TTC549 (cell line): ENCODE results near the gene MFGE8.

Experiments
- FAIRE-seq: peaks from 2 replicates; lab custom pipeline; 2012; peaks lifted over from hg19 to GRCh38; lab: Jason Lieb, UNC

MFGE8 gene

DNA sequence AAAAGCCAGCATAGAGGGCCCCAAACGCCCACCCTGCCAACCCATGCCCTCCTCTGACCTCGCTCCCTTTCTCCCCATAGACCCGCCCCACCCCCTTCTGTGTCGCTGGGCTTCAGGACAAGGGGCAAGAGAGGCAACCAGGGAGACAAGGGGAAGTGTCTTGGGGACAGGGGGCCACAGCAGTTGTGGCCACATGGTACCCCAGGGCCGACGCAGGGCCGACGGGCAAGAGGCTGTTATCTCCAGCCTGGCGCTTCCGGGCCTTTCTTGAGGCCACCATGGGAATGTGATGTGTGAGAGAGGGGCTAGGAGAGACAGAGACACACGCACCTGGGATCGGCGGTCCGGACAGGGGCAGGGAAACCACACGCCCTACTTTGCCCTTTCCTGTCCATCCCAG is 14.4 kb downstream of the MFGE8 start:
- no peak for FAIRE-seq

DNA sequence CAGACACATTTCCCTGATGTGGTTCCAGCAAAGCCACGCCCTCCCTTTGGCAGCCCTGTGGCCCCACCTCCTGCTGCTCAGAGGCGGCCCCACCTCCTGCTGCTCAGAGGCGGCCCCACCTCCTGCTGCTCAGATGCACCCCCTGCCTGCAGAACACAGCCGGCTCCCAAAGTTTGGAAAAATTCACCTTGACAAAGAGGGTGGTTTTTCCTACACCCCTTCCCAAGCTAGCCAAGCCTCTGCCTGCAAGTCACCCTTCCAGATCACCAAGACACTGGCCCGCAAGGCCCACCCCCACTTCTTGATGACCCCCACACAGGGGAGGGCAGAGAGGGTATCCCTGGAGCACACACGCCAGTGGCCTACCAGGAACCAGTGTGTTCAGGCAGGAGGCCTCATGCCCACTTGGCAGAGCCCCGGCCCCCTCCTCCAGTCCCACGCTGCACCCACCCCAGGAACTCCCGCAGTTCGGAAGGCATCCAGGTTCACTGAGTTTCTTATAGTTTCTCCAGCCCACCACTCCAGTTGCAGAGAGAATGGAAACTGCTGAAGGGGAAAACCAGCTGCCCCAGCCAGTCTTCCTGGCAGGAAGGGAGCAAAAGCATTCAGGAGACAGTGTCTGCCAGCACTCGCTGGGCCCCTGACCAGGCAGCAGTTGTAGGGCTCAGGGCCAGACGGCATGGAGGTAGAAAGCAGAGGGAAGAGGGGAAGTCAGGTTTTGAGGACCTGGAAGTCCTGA is 15.6 kb downstream of the MFGE8 start:
- FAIRE-seq: no peak

DNA sequence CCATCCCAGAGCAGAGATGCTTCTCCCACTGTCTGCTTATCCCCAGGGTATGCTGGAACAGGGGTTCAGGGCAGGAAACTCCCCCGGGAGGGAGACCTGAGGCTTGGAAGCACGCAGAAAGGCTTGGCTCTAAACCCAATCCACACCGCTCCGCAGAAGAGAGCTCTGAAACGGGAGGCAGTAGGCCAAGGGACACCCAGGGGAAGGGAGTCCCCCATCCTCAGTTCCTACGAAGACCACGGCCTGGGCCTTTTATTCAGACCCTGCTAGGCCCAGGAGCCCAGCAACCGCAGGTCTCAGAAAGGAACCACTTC is 16.1 kb downstream of the MFGE8 start:
- no peak for FAIRE-seq

DNA sequence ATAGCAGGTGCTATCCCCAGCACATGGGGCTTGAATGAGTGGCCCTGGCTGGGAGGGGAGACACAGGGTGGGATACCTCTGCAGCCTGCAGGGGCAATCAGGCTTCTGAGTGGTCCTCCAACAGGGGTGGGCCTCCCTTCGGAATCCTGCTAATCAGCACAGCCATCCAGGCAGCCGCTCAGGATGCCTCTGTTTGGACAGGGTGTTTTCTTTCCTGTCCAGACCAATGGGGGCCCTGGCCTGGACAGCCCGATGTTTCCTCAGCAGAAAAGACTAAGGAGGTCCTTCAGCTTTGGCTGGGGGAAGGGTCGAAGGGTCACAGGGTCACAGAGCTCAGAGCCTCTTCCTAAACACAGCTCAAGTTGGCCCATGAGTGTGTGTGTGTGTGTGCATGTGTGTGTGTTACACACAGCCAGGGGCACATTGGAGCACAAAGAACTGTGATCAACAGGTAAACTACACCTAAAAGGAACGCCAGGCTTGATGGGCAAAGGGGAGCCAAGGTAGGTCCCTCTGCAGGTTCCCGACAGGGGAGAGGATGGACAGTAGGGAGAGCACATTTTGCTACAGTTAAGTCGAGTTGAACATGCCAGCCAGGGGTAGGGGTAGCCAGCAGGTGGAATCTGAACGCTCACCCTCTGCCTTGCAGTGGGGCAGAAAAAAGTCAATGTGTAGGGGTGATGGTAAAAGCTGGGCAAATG is 16.7 kb downstream of the MFGE8 start:
- no peak for FAIRE-seq

DNA sequence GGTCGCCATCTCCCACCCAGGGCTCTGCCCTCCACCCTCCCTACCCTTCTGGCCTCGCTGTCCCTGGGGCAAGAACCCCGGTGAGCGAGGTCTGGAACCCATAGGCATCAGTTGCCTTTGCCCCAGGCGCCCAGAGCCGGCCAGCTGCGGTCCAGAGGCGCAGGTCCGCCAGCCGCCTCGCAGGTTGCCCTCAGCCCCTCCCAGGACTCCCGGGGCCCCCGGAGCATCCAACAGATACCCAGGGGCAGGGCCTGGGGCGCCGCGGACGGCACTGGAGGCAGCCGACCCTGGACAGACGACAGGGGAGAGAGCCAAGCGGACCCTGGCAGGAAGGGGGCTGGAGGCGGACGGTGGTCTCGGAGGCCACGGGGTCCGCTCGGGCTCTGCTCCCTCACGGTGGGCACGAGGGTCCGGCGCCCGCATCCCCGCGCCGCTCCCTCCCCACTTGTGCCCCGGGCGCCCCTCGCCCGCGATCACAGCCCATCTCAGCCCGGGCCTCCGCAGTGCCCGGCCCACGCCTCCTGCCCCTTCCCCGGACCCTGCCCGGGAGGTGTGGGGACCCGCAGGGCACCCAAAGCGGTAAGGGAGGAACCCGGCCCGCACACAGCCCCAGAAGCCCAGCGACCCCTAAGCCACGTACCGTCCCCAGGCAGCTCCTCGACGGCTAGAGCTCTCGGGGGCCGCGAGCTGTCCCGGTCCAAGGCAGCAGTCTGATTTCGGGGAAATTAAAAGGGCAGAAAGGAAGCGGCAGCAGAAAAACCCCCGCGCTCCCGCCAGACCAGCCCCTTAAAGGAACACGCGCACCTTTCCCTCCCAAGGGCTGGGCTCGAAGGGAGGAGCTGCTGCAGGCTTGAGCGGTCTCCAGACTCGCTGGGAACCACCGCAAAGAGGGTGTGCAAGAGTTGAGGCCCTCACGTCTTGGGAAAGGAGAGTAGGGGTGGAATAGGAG is 18.1 kb downstream of the MFGE8 start, which contains the start of gene HAPLN3:
TSS of gene HAPLN3 (minus strand) at position 726 of the 949 bp plus-strand sequence. CDS start 8,246 bp downstream, outside the sequence.
- no peak for FAIRE-seq

DNA sequence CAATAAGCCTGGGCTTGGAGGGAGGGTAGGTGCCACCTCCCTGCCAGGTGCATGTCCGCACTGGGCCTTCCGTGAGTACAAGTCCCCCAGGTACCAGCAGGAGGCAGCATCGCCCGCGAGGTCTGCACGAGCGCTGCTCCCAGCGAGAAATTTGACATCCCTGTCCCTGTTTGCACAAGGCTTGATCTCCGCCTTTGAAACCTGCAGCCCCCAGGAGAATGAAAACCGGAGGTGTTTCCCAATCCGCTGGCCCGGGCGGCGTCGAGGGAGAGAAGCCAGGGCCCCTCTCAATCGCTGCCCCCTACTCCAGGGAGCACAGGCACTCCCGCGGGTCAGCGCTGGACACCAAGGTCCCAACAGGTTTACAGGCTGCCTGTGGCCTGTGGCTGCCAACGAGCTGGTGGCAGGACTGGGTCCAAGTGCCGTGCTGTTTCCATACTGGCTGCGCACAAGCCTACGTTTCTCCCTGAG is 18.8 kb downstream of the MFGE8 start:
- no peak for FAIRE-seq

DNA sequence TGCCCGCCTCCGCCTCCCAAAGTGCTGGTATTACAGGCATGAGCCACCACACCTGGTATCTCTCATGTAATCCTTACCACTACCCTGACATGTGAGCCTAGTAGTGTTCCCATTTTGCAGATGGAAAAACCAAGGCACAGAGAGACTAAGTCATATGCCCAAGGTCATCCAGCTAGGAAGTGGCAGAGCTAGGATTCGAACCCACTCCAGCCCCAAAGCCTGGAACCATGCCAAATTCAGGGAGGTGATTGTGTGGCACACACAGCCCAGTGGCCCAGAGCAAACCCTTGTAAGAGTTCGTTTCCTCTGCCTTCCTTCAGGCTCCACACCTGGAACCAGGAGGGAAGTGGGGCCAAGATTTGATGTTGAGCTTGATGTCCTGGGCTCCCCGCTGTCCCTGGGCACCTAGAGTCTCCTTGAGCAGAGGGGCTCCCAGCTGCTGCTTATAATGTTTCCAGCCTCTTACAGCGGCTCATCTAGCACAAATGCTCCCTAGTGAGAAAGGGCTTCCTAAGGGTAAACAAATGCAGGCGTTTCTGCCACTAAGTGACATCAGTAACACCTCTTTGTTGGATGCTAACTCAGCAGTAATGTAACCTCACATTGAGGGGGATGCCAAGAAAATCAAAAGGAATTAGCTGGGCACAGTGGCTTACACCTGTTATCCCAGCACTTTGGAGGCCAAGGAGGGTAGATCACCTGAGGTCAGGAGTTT is 21.5 kb downstream of the MFGE8 start:
- FAIRE-seq: no peak

DNA sequence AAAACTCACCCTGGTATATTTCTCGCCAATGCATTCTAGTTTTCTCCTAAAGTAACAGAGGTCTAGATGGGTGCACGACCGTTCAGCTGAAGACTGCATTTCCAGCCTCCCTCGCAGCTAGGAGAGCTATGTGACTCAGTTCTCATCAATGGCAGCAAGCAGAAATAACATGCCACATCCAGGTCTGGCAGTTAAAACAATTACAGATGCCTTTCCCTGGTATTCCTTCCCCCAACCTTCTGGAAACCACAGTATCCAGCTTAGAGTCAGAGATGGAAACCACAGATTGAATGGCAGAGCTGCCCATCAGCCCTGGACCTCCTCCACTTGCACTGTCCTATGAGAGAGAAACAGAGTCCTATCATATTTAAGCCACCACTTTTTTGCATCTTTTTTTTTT is 22.7 kb downstream of the MFGE8 start:
- FAIRE-seq: no peak

DNA sequence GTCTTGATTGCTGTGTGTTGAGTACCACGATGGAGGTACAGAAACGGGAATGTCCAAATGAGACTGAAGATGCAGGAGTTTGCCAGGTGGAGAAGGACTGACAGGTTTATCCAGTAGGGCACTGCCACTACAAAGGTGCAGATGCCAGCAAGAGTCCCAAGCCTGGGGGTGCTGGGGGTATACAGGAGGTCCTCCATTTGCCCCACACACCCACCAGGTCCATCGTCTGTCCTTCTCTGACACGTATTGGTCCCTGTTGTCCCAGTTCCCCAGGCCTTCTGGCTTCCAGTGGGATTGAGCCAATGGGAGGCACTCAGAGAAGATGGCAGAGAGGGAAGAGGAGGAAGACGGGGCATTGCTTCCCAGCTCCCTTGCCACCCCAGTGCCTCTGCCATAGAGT is 24.5 kb downstream of the MFGE8 start:
- FAIRE-seq: no peak

DNA sequence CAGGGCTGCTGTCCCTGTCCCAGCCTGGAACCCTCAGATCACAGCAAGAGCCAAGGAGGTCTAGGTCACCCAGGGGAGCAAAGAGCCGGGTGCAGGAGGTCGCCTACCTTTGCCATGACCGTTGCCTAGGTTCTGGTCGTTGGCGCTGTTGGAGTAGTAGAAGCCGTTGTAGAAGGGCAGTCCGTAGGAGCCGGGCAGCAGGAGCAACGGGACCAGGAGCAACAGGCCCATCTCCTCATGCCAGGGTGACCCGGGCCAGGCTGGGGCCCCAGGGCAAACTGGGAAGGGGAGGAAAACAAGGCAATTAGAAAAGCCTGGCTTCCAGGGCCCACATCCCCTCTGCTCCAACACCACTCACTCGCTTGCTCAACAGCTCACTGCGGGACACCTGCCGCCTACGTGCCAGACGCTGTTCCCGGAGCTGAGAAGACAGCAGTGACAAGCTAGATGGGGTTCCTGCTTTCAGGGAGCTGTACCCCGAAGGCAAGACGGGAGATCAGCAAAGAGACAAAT is 26.1 kb downstream of the MFGE8 start:
- no peak for FAIRE-seq

DNA sequence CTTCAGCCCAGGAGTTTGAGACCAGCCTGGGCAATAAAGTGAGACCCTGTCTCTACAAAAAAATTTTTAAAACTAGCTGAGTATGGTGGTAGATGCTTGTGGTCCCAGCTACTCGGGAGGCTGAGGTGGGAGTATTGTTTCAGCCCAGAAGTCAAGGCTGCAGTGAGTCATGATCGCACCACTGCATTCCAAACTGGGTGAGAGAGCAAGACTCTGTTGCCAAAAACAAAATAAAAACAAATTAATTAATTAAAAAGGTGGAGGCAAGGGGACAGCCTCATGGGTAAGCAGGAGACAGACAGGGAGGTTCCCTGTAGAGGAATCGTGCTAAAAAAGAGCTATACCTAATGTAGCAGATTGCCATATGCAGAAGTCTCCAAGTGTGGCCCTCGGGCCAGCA is 30.4 kb downstream of the MFGE8 start:
- no peak for FAIRE-seq

DNA sequence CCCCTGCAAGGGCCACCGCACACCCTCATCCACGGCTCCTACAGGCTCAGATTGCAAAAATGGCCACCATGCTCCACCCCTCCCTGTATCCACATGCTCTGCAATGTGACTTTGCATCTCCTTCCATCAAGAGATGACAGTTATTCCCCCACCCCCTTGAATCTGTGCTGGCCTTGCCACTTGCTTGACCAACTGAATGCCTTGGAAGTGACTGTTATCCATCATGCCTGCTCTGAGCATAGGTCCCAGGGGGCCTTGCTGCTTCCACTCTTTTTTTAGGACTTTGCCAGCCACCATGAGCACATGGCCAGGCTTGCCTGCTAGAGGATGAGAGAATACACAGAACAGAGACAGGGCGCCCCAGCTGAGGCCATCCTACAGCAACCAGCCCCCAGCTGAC is 31.4 kb downstream of the MFGE8 start:
- FAIRE-seq: no peak

DNA sequence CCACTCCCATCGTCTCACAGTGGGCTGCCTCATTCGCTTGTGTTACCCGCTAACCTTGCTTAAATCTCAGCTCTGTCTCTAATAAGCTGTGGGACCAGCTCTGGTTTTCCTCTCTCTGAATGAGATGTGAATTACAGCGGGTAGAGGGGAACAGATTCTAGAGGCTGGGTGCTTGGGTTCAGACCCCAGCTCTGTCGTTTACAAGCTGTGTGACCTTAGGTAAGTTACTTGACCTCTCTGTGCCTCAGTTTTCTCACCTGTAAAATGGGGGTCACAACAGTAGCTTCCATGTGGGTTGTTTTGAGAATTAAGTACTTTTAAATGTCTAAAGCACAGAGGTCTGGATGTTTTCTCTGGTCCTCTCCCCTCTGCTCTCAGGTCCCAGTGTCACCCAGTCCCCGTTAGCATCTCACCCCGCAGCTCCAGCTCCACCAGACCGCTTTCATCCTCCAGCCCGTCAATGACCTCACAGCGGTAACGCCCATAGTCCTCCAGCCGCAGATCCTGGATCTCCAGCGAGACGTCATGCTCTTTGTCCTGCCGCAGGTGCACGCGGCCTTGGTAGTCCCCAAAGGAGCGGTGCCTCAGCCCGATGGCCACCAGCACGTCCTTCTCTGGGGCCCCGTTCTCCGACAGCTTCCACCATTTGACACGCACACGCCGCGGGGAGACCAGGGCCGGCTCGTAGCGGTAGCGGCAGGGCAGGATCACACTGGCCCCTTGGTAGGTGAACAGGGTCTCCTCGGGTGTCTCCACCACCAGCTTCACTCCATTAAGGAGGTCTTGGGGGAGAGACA is 32.0 kb downstream of the MFGE8 start:
- FAIRE-seq: no peak

DNA sequence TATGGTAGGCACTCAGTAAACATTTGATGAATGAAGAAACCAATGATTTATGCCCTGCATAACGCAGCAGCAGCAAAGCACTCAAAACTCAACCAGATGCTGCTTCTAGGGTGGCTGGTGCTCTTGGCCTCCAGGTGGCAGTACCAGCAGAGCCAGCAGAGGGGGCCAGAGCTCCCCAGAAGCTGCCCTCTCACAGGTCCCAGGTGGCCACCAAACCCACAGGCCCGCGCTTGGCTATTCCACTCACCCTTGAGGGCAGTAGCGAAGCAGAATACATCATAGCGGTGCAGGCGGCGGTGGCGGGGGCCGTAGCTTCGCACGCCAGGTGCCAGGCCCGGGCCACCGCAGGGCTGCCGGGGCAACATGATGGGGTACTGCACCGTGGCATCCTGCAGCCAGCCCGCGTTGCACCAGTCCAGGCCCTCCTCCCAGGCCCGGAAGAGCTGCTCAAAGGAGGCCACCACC is 34.4 kb downstream of the MFGE8 start:
- no peak for FAIRE-seq

DNA sequence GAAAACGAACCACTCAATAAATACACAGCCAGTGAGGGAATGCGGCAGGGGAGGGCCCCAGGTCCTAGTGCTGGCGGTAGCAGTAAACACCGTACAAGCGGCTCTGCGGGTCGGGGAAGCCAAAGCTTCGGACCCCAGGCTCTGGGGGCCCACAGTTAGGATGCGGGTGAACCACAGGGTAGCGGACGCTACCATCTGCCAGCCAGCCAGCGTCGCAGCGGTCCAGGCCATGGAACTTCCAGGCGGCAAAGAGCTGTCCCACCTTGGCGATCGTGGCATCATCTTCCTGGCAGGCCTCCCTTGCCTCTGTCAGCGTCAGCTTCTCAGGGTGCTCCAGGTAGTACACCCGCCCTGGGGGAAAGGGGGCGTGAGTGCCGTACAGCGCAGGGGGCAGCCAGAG is 35.3 kb downstream of the MFGE8 start:
- FAIRE-seq: no peak

DNA sequence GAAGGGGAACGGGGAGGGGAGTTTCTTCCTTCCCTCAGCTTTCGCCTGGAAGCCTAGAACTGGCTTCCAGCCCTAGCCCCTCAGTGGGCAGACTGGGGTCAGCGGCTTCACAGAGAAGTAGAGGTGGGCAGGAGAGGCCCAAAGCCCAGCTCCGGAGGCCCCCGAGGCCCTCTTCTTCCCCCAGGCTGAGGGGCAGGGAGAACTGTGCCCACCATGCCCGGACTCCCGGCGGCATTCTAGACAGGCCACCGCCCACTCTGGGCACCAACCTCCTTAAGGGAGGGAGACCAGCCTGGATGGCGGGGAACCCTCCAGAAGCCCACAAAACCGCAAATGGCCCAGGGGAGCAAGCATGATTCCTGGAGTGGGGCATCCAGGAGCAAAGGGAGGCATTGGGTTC is 35.8 kb downstream of the MFGE8 start:
- no peak for FAIRE-seq

DNA sequence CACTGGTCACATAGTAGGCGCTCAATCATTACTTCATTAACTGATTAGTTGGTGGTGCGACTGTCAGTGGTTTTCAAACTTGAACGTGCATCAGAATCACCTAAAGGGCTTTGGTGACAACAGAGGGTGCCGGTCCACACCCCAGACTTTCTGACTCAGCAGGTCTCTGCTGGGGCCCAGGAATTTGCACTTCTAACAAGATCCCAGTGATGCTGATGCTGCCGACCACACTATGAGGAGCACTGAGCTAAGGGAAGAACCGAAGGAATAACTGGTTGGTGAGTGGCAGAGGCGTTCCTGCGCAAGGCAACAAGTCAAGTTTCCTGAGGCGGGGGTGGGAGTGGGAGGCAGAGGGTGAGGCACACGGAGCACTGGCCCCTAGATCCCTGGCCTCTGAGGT is 36.6 kb downstream of the MFGE8 start:
- FAIRE-seq: no peak

DNA sequence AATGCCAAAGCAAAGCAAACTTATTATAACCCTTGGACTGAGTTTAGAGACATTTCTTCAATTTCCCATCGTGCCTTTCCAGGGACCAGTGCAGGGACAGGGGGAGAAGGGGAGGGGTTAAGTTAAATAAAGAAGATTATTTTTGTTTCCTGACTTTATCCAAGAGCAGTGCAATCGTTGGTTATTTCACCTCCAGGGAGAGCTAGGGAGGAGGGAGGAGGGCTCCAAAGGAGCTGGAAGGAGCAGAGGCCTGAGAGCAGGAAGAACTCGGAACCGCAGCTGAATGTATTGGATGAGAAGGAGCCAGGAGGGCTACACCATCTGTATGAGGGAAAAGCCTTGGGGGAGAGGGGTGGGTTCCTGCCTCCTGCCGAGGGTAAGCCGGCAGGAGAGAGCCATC is 38.5 kb downstream of the MFGE8 start:
- no peak for FAIRE-seq

DNA sequence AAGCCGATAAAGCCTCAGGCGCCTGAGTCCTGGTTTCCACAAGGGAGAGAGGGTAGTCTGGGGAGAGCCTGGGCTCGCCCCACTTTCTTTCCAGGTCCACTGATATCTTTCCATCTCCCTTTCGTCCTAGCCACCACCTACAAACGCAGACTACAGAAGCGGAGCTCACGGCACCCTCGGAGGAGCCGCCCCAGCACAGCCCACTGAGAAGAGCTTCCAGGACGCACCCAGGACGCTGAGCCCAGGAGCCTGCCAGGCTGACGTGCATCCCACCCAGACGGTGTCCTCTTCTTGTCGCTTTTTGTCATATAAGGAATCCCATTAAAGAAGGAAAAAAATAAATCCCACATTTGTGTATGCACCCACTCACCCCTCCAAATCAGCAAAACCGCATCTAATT is 38.9 kb downstream of the MFGE8 start:
- no peak for FAIRE-seq

DNA sequence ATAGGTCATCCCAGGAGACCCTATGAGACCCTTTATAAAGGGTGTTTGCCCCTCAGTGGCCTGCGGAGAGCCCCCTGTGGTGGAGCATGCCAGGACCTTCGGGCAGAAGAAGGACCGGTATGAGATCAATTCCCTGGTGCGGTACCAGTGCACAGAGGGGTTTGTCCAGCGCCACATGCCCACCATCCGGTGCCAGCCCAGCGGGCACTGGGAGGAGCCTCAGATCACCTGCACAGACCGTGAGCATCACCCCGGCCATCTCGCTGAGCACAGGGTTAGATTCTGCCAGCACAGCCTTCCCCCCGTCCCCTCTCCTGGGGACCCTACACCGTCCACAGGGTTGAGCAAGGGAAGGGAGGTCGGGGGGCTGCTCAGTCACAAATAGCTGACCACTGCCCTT is 39.4 kb downstream of the MFGE8 start:
- no peak for FAIRE-seq

DNA sequence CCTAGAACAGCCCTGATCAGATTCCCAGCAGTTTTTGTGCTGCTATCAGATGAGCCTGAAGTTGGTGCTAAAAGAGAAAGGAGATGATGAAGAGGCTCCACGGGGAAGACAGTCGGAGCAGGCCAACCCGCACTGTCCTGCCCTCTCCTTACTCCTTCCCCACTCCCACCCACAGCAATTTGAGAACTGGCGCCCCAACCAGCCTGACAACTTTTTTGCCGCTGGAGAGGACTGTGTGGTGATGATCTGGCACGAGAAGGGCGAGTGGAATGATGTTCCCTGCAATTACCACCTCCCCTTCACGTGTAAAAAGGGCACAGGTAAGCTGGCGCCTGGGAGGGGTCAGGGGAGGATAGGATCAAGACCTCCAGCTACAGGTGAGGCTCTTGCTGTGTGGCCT is 40.5 kb downstream of the MFGE8 start:
- FAIRE-seq: no peak
